ENCODE data around the gene TIMM50. TPM values are rescaled to one million over a fixed set of nuclear protein-coding genes. Genes with fewer than 3 reads are reported as not detected.
A peak's percentile ranks its signal among the peaks of the same experiment; 100 is the strongest.

TIMM50 gene
- total RNA-seq, 1 donor from 2014 or later = 98.1 TPM

DNA sequence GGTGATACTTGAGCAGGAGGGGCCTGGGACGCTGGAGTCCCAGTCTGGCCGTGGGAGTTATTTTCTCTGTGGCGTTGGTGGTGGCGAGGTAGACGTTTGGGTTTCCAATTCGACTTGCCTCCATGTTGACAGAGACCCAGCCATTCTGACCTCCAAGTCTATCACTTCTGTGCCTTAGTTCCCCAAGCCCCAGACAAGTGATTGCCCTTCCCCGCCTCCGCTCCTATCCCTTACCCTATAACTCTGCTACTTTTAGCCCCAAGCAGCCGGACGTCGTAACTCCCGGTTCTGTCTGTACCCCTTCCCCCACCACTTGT lies 549 bp downstream of the TIMM50 start:
- TF ChIP-seq, protein P1, sequence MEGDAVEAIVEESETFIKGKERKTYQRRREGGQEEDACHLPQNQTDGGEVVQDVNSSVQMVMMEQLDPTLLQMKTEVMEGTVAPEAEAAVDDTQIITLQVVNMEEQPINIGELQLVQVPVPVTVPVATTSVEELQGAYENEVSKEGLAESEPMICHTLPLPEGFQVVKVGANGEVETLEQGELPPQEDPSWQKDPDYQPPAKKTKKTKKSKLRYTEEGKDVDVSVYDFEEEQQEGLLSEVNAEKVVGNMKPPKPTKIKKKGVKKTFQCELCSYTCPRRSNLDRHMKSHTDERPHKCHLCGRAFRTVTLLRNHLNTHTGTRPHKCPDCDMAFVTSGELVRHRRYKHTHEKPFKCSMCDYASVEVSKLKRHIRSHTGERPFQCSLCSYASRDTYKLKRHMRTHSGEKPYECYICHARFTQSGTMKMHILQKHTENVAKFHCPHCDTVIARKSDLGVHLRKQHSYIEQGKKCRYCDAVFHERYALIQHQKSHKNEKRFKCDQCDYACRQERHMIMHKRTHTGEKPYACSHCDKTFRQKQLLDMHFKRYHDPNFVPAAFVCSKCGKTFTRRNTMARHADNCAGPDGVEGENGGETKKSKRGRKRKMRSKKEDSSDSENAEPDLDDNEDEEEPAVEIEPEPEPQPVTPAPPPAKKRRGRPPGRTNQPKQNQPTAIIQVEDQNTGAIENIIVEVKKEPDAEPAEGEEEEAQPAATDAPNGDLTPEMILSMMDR (conservative IDR thresholded peaks at IDR 0.05; ENCODE audit: low read depth, low read length) = no peak
- peak overlapping the region; percentile 75 for H3K4me3 ChIP-seq (ENCODE audit: low read depth, low read length)
- no peak for DNase-seq (ENCODE audit: low read depth)

DNA sequence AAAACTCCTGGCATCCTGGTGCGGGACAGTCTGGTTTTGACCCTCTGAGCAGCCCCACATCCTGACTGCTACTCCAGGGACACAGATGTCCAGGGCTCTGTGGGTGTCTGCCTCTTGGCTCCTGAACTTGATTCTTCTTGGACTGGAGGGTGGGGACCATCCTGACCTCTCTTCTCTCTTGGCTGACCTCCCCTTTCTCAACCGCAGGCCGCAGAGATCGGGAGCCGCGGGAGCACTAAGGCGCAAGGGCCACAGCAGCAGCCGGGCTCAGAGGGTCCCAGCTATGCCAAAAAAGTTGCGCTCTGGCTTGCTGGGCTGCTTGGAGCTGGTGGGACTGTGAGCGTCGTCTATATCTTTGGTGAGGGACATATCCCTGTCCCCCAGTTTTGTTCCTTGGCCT lies 1.0 kb downstream of the TIMM50 start:
- TF ChIP-seq, protein P1 (conservative IDR thresholded peaks at IDR 0.05; ENCODE audit: low read depth, low read length) = no peak
- DNase-seq (ENCODE audit: low read depth) = no peak
- peak overlapping the region; percentile 75 for H3K4me3 ChIP-seq (ENCODE audit: low read depth, low read length)

DNA sequence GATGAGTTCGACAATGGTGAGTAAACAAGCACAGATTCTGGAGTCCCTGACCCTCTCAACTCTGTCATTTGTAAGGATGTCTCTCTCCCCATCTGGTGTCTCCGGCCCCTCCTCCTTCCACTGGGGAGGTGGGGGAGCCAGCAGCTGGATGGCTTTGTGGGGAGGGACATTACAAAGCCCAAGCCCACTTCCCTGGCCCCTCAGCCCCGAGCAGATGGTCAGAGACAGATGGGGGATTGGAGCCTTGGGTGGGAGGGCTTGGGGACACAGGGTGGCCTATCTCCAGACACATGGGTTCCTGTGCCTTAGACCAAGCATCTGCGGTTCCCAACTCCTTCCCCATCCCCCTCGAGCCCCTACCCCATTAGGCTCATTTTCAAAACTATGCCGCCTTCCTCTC lies 2.5 kb downstream of the TIMM50 start:
- TF ChIP-seq, protein P1 (conservative IDR thresholded peaks at IDR 0.05; ENCODE audit: low read depth, low read length) = no peak
- no peak for DNase-seq (ENCODE audit: low read depth)
- H3K4me3 ChIP-seq (ENCODE audit: low read depth, low read length) = no peak overlapping the region

DNA sequence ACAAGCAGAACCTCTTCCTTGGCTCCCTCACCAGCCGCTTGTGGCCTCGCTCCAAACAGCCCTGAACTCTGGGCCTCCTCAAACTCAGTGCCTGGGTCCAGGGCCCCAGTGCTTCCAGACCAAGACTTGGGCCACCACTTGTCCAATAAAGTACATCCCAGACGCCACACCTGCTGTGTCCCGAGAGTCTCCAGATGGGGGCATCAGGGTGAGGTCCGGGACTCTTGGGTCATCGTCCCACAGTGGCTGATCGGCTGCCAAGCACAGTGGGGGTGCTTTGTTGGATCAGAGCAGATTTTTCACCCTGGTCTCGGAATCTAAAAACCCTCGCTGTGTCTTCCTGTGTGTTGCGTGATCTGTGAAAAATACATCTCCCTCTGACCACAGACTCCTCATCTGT lies 9.1 kb downstream of the TIMM50 start:
- DNase-seq (ENCODE audit: low read depth) = no peak
- TF ChIP-seq, protein P1 (conservative IDR thresholded peaks at IDR 0.05; ENCODE audit: low read depth, low read length) = no peak
- H3K4me3 ChIP-seq (ENCODE audit: low read depth, low read length) = no peak overlapping the region

- no peak overlapping the region for H3K4me3 ChIP-seq (ENCODE audit: low read depth, low read length)
- TF ChIP-seq, protein P1 (conservative IDR thresholded peaks at IDR 0.05; ENCODE audit: low read depth, low read length) = no peak
Observed at GRCh38 chr19:39492225-39492624, 11.6 kb downstream of the TIMM50 start.

DNA sequence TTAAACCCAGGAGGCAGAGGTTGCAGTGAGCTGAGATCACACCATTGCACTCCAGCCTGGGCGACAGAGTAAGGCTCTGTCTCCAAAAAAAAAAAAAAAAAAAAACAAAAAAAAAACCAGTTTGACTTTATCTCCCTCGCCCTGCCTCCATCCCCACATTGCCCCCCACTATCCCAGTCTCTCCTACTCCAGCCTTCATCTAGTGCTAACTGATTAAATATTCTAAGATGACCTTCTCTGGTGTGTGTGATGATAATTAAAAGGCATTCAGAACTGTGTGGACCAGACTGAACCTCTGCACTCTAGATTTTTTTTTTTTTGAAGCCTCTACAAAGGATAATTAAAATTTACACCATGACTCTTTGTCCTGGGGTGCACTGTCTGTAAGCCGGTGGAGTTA lies 12.2 kb downstream of the TIMM50 start:
- TF ChIP-seq, protein P1 (conservative IDR thresholded peaks at IDR 0.05; ENCODE audit: low read depth, low read length) = no peak
- no peak overlapping the region for H3K4me3 ChIP-seq (ENCODE audit: low read depth, low read length)
- DNase-seq (ENCODE audit: low read depth) = no peak

More at GRCh38 chr19:39492225-39492624, 11.6 kb downstream of the TIMM50 start:
- DNase-seq (ENCODE audit: low read depth) = no peak

GRCh38 chr19:39494661-39495060 lies 14.0 kb downstream of the TIMM50 start:
- TF ChIP-seq, protein P1 (conservative IDR thresholded peaks at IDR 0.05; ENCODE audit: low read depth, low read length) = no peak
- no peak overlapping the region for H3K4me3 ChIP-seq (ENCODE audit: low read depth, low read length)
- no peak for DNase-seq (ENCODE audit: low read depth)
